Endothelial cell of umbilical vein (primary cell): ENCODE data around the gene TBX1.

Experiments
- EZH2 ChIP-seq: IDR thresholded peaks from 2 replicates; pipeline ENCODE4 v1.6.1; 2012; ENCODE audit warnings: borderline replicate concordance, low read depth, mild to moderate bottlenecking, moderate library complexity, low read length, inconsistent platforms; ENCODE audit not compliant: severe bottlenecking
- POLR2A ChIP-seq: IDR thresholded peaks from 2 replicates; pipeline ENCODE4 v1.6.1; 2012; ENCODE audit warnings: low read depth, mild to moderate bottlenecking, control low read depth, low read length
- POLR2AphosphoS5 ChIP-seq: IDR thresholded peaks from 2 replicates; pipeline ENCODE4 v1.6.1; 2012; ENCODE audit warnings: low read depth, mild to moderate bottlenecking, control low read depth, low read length, moderate library complexity; ENCODE audit not compliant: insufficient read depth
- TF ChIP-seq, protein P1 (sequence below), 2 donors: IDR thresholded peaks; 1 replicate in 1 of 2; 2 replicates in 1 of 2; pipeline ENCODE4 v1.5.1; 2011; ENCODE audit warnings: low read length in 2 of 2, mild to moderate bottlenecking in 2 of 2, moderate library complexity in 2 of 2, control low read depth in 1 of 2, inconsistent platforms in 1 of 2, low read depth in 1 of 2; ENCODE audit not compliant: insufficient read depth in 1 of 2; ENCODE audit errors: extremely low read depth in 1 of 2

DNA sequence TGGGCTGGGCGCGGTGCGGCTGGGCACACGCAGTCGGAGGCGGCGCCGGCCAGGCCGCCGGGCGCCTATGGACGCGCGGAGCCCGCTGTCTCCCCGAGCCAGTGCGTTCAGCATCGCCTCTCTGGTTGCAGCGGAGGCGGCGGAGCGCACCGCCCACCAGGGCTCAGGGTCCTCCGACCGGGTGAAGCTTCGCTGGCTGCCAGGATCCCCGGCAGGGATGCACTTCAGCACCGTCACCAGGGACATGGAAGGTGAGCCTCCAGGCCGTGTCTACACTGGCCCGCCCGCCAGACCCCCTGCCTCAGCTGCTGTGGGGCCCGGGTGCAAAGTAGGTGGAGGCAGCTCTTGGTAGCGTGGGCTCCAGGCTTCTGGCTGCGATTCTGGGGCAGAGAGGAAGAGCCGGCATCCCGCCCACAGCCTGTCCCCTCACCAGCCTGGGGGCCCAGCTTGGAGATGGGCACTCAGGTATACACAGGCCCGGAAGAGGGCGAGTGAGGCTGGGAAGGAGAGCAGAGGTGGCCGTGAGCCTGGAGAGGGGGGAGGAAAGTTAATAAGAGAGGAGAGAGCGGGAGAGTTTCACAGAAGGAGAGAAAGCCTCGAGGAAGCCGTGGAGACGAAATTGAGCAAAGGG lies 1.0 kb upstream of the TBX1 start:
- TF ChIP-seq, protein P1, sequence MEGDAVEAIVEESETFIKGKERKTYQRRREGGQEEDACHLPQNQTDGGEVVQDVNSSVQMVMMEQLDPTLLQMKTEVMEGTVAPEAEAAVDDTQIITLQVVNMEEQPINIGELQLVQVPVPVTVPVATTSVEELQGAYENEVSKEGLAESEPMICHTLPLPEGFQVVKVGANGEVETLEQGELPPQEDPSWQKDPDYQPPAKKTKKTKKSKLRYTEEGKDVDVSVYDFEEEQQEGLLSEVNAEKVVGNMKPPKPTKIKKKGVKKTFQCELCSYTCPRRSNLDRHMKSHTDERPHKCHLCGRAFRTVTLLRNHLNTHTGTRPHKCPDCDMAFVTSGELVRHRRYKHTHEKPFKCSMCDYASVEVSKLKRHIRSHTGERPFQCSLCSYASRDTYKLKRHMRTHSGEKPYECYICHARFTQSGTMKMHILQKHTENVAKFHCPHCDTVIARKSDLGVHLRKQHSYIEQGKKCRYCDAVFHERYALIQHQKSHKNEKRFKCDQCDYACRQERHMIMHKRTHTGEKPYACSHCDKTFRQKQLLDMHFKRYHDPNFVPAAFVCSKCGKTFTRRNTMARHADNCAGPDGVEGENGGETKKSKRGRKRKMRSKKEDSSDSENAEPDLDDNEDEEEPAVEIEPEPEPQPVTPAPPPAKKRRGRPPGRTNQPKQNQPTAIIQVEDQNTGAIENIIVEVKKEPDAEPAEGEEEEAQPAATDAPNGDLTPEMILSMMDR (IDR thresholded peaks at IDR 0.05; ENCODE audit: extremely low read depth in 1 of 2, insufficient read depth in 1 of 2, low read depth in 1 of 2, low read length in 2 of 2): no peak
- peak; percentile 45 for TF ChIP-seq EZH2
- TF ChIP-seq POLR2A: no peak
- TF ChIP-seq POLR2AphosphoS5: no peak
